Fibroblast of mammary gland (primary cell): ENCODE results near the gene DHRS4L2.
"Not testable (repeated sequence)": the region's sequence is repeated elsewhere in the genome, so short reads cannot be mapped to it uniquely, and the experiment has no call there.

Experiments used
- DNase-seq: peaks from one replicate; pipeline ENCODE4 v3.0.0-alpha.2; 2010; ENCODE audit warnings: low read depth
- H3K4me3 ChIP-seq: 2 replicates; pipeline ENCODE4 v1.5.1; 2011; ENCODE audit warnings: low read depth, mild to moderate bottlenecking, low read length, moderate library complexity; ENCODE audit not compliant: control insufficient read depth
- CTCF ChIP-seq: conservative IDR thresholded peaks from 2 replicates; pipeline ENCODE4 v1.5.1; 2011; ENCODE audit warnings: low read depth, low read length, inconsistent platforms; ENCODE audit not compliant: control insufficient read depth, insufficient read depth

DHRS4L2 gene

GRCh38 chr14:23988607-23989363, at the start of gene DHRS4L2:
TSS of gene DHRS4L2 (plus strand) at chr14:23988929. CDS start at chr14:23988948, 19 bp downstream.
- peak; percentile 48 for DNase-seq
- peak within 1 kb of the TSS; percentile 32 for H3K4me3 ChIP-seq

GRCh38 chr14:23939607-23940326, 49.0 kb upstream of the DHRS4L2 start:
- no peak for DNase-seq
- TF ChIP-seq CTCF = no peak
- no peak overlapping the region for H3K4me3 ChIP-seq

- DNase-seq = no peak
- TF ChIP-seq CTCF = no peak
- no peak overlapping the region for H3K4me3 ChIP-seq
Measured at GRCh38 chr14:23941230-23941629, 47.5 kb upstream of the DHRS4L2 start.

- TF ChIP-seq CTCF = no peak
- H3K4me3 ChIP-seq = no peak overlapping the region
- no peak for DNase-seq
Measured at GRCh38 chr14:23941669-23942068, 47.1 kb upstream of the DHRS4L2 start.

GRCh38 chr14:23942587-23942986, 46.1 kb upstream of the DHRS4L2 start:
- no peak for DNase-seq
- no peak overlapping the region for H3K4me3 ChIP-seq
- TF ChIP-seq CTCF = no peak

- not testable (repeated sequence) for H3K4me3 ChIP-seq, DNase-seq
Measured at GRCh38 chr14:23949069-23949468, 39.7 kb upstream of the DHRS4L2 start.

GRCh38 chr14:23950411-23951135, 38.2 kb upstream of the DHRS4L2 start:
- DNase-seq = peak; percentile 44
- TF ChIP-seq CTCF = no peak
- H3K4me3 ChIP-seq = no peak overlapping the region

GRCh38 chr14:23951136-23951466, 37.6 kb upstream of the DHRS4L2 start:
- DNase-seq, H3K4me3 ChIP-seq: not testable (repeated sequence)
